ENCODE results near the gene ALG14.

Gene ALG14

GRCh38 chr1:94926126-94926914, 146.4 kb downstream of the ALG14 start (continued):
- no peak for TF ChIP-seq ZNF510 (tag by site-specific recombination; IDR thresholded peaks at IDR 0.05; ENCODE audit: insufficient replicate concordance)
- TF ChIP-seq ZNF138 (tag by site-specific recombination; IDR thresholded peaks at IDR 0.05; ENCODE audit: borderline replicate concordance), result no peak

- Histone ChIP-seq H3K4me3 (ENCODE audit: low read depth, low read length) (peak overlapping the region; percentile 82), H3K9me3 (ENCODE audit: control insufficient read depth, insufficient read depth, low read depth, low read length) (no peaks in the 10 kb centered on the region), H3K36me3 (ENCODE audit: control insufficient read depth in 2 of 2, insufficient read depth in 1 of 2, low read length in 2 of 2) (no peaks in the 10 kb centered on the region), H3K27ac (ENCODE audit: extremely low read depth, low read depth, low read length) (peak overlapping the region; percentile 97), H3K4me1 (ENCODE audit: control insufficient read depth, insufficient read depth, low read length) (peaks cover 27% of the 10 kb centered on the region)
- ChIA-PET POLR2A (interaction anchor here (0.6 to 2.4 kb wide), 4 partner anchors 19 to 116 kb away, joined by 3 to 15 read pairs (median 4); no protein-coding TSS in a partner anchor), CTCF (interaction anchor here (0.6 to 1.7 kb wide), 5 partner anchors 72 to 1673 kb away, joined by 3 to 15 read pairs (median 3); no protein-coding TSS in a partner anchor)
- TF ChIP-seq ZNF777 (tag by site-specific recombination; IDR thresholded peaks at IDR 0.05; ENCODE audit: borderline replicate concordance) (no peak), ZNF600 (tag by site-specific recombination; IDR thresholded peaks at IDR 0.05) (peak; percentile 99), GLI2 (tag by site-specific recombination; IDR thresholded peaks at IDR 0.05; ENCODE audit: borderline replicate concordance, low read depth) (no peak), ZNF184 (tag by site-specific recombination; IDR thresholded peaks at IDR 0.05) (no peak), ZNF830 (tag by site-specific recombination; IDR thresholded peaks at IDR 0.05; ENCODE audit: low read depth) (no peak), ZNF548 (tag by site-specific recombination; IDR thresholded peaks at IDR 0.05) (no peak), MYNN (tag by site-specific recombination; IDR thresholded peaks at IDR 0.05; ENCODE audit: borderline replicate concordance) (no peak), ZNF324 (tag by site-specific recombination; IDR thresholded peaks at IDR 0.05) (no peak), ZSCAN18 (tag by site-specific recombination; IDR thresholded peaks at IDR 0.05) (no peak), REST (tag by site-specific recombination; IDR thresholded peaks at IDR 0.05) (no peak), ZSCAN4 (tag by site-specific recombination; IDR thresholded peaks at IDR 0.05) (0 out of 2 replicates have a peak, but pooled peaks have one; percentile 7), ZNF48 (tag by site-specific recombination; IDR thresholded peaks at IDR 0.05) (no peak), ZBTB20 (tag by site-specific recombination; IDR thresholded peaks at IDR 0.05) (no peak), ZNF645 (tag by site-specific recombination; IDR thresholded peaks at IDR 0.05) (no peak), HOXC10 (CRISPR knock-in tag; IDR thresholded peaks at IDR 0.05) (no peak), ZFP3 (tag by site-specific recombination; IDR thresholded peaks at IDR 0.05; ENCODE audit: low read depth) (no peak), ZNF518A (tag by site-specific recombination; conservative IDR thresholded peaks at IDR 0.05; ENCODE audit: low read depth) (no peak), ZNF623 (tag by site-specific recombination; IDR thresholded peaks at IDR 0.05) (no peak), ZNF704 (tag by site-specific recombination; IDR thresholded peaks at IDR 0.05) (no peak)
Measured at GRCh38 chr1:94925561-94926125, 147.1 kb downstream of the ALG14 start.

All from HEK293 (cell line).